AG09309 (cell line): ENCODE results near the gene COX4I2.

Experiments
- DNase-seq: peaks from one replicate; pipeline ENCODE4 v3.0.0-alpha.2; 2010; ENCODE audit warnings: low read depth
- H3K4me3 ChIP-seq: 2 replicates; pipeline ENCODE4 v1.5.1; 2011; ENCODE audit warnings: mild to moderate bottlenecking, low read depth, low read length, moderate library complexity; ENCODE audit not compliant: control insufficient read depth
- CTCF ChIP-seq: IDR thresholded peaks from 2 replicates; pipeline ENCODE4 v1.5.1; 2011; ENCODE audit warnings: mild to moderate bottlenecking, low read depth, low read length, inconsistent platforms; ENCODE audit not compliant: insufficient read depth, control insufficient read depth; ENCODE audit errors: missing control alignments

Gene COX4I2

DNA sequence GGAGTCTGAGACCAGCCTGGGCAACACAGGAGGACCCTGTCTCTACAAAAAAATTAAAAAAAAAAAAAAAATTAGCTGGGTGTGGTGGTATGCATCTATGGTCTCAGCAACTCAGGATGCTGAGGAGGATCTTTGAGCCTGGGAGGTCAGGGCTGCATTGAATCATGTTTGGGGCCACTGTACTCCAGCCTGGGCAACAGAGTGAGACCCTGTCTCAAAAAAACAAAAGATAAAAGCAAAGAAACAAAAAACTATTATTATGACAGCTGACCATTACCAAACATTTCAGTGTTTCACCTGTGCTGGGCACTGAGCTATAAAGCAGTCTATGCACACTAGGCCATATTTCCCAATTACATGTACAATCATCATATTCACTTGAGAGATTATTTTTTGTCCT is 35.7 kb downstream of the COX4I2 start:
- no peak overlapping the region for H3K4me3 ChIP-seq
- TF ChIP-seq CTCF = no peak
- no peak for DNase-seq

- H3K4me3 ChIP-seq = no peak overlapping the region
- no peak for DNase-seq
- TF ChIP-seq CTCF = no peak
Observed at GRCh38 chr20:31673943-31674463, 36.3 kb downstream of the COX4I2 start.

- H3K4me3 ChIP-seq = no peak overlapping the region; the same call in 1 of the 2 replicates
- no peak for TF ChIP-seq CTCF
- peak; percentile 40 for DNase-seq
Observed at GRCh38 chr20:31674895-31675827, 37.4 kb downstream of the COX4I2 start.

DNA sequence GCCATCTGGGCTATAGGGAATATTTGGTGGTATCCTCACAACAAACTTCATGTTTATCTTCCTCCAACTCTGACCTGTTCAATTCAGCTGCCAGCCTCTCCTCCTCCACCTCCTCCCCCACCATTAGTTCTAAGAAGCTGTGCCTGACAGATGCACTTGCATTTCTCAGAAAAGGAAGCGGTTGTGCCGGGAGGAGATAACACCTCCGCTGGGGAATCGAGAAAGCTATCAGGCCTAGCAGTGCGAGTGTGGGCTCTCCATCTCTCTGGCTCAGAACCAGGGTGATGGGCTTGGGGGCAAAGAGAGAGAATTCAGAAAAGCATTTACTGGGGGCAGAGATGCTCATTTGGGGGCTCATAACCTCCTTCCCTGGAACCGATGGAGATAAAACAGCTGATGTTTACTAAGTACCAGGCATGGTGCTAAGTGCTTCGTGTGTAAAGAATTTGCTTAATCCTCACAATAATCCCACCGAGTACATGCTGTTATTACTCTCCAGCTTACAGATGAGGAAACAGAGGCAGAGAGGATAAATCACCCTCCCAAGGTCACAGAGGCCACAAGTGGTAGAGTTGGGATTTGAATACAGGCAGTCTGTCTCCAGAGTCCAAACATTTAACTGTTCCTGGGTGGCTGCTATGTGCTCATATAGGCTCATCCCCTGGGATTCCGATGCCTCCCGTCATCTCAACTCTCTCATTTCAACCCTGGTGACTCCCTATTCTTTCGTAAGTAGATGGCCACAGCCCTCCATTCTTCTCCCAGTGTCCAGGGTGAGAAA is 38.3 kb downstream of the COX4I2 start:
- no peak overlapping the region for H3K4me3 ChIP-seq
- DNase-seq = no peak
- no peak for TF ChIP-seq CTCF

DNA sequence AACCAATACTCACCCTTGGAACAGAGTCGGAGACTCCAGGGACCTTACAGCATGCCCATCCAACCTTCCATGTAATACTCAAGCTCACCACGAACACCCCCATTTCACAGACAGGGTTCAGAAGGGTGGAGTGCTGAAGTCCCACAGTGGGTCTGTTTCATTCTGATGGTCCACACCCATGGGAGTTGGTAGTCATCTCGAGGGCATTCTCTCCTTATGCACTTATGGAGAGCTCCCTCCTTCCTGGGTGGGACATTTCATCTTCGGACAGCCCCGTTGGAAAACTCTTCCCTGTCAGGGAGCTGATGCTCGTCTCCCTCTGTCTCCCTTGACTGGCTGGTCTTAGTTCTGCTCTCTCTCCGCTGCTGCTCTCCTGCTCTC is 38.9 kb downstream of the COX4I2 start:
- DNase-seq = no peak
- no peak overlapping the region for H3K4me3 ChIP-seq

More for the DNA sequence above, 38.9 kb downstream of the COX4I2 start:
- no peak for TF ChIP-seq CTCF
